ENCODE data around the gene DNAH17.

DNAH17 gene

GRCh38 chr17:78425429-78425828 is 151.8 kb downstream of the DNAH17 start:
- Histone ChIP-seq H3K27me3 (ENCODE audit: insufficient read depth, poor library complexity, severe bottlenecking) (no peaks in the 10 kb centered on the region), H3K4me3 (ENCODE audit: severe bottlenecking) (no peak overlapping the region), H3K9me3 (ENCODE audit: severe bottlenecking) (no peaks in the 10 kb centered on the region), H3K27ac (ENCODE audit: poor library complexity, severe bottlenecking) (no peak overlapping the region), H3K4me1 (ENCODE audit: insufficient read depth, poor library complexity, severe bottlenecking) (no peaks in the 10 kb centered on the region), H3K36me3 (ENCODE audit: low read depth) (peaks cover 52% of the 10 kb centered on the region)
- ATAC-seq (ENCODE audit: low read depth) (no peak), DNase-seq (ENCODE audit: low spot score) (peak; percentile 66)
- no peak for TF ChIP-seq CTCF (IDR thresholded peaks at IDR 0.05; ENCODE audit: poor library complexity, severe bottlenecking)

- no peak overlapping the region for H3K27ac ChIP-seq (ENCODE audit: poor library complexity, severe bottlenecking)
- H3K36me3 ChIP-seq (ENCODE audit: low read depth), result peaks cover 65% of the 10 kb centered on the region
Observed at GRCh38 chr17:78423961-78424675, 153.1 kb downstream of the DNAH17 start.

GRCh38 chr17:78422872-78423588 is 154.2 kb downstream of the DNAH17 start:
- ATAC-seq (ENCODE audit: low read depth) (no peak), DNase-seq (ENCODE audit: low spot score) (no peak)
- no peaks in the 10 kb centered on the region for H3K9me3 ChIP-seq (ENCODE audit: severe bottlenecking)
- no peak for TF ChIP-seq CTCF (IDR thresholded peaks at IDR 0.05; ENCODE audit: poor library complexity, severe bottlenecking)
- H3K4me3 ChIP-seq (ENCODE audit: severe bottlenecking), result no peak overlapping the region
- no peak overlapping the region for H3K27ac ChIP-seq (ENCODE audit: poor library complexity, severe bottlenecking)
- no peaks in the 10 kb centered on the region for H3K4me1 ChIP-seq (ENCODE audit: insufficient read depth, poor library complexity, severe bottlenecking)
- H3K27me3 ChIP-seq (ENCODE audit: insufficient read depth, poor library complexity, severe bottlenecking), result no peaks in the 10 kb centered on the region
- H3K36me3 ChIP-seq (ENCODE audit: low read depth), result peaks cover 75% of the 10 kb centered on the region

More at GRCh38 chr17:78423961-78424675, 153.1 kb downstream of the DNAH17 start:
- DNase-seq (ENCODE audit: low spot score) (no peak), ATAC-seq (ENCODE audit: low read depth) (no peak)
- H3K4me1 ChIP-seq (ENCODE audit: insufficient read depth, poor library complexity, severe bottlenecking), result no peaks in the 10 kb centered on the region
- H3K9me3 ChIP-seq (ENCODE audit: severe bottlenecking), result no peaks in the 10 kb centered on the region
- no peak for TF ChIP-seq CTCF (IDR thresholded peaks at IDR 0.05; ENCODE audit: poor library complexity, severe bottlenecking)
- no peak overlapping the region for H3K4me3 ChIP-seq (ENCODE audit: severe bottlenecking)
- H3K27me3 ChIP-seq (ENCODE audit: insufficient read depth, poor library complexity, severe bottlenecking), result no peaks in the 10 kb centered on the region

DNA sequence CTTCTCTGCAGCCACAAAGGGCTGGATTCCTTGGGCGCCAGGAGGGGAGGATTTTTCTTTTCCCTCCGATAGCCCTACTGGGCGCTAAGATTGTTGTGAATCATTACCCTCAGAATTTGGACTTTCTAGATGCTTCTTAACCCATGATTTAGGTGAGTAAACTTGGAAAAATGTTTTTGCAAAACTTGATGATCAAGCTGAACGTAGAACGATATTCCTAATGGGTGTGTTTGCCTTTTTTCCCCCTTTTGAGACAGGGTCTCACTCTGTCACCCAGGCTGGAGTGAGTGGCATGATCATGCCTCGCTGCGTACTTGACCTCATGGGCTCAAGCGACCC is 155.0 kb downstream of the DNAH17 start:
- no peak overlapping the region for H3K4me3 ChIP-seq (ENCODE audit: severe bottlenecking)
- H3K27ac ChIP-seq (ENCODE audit: poor library complexity, severe bottlenecking), result no peak overlapping the region
- DNase-seq (ENCODE audit: low spot score) (no peak), ATAC-seq (ENCODE audit: low read depth) (no peak)
- H3K36me3 ChIP-seq (ENCODE audit: low read depth), result peaks cover 77% of the 10 kb centered on the region
- no peaks in the 10 kb centered on the region for H3K9me3 ChIP-seq (ENCODE audit: severe bottlenecking)
- H3K4me1 ChIP-seq (ENCODE audit: insufficient read depth, poor library complexity, severe bottlenecking), result no peaks in the 10 kb centered on the region
- H3K27me3 ChIP-seq (ENCODE audit: insufficient read depth, poor library complexity, severe bottlenecking), result no peaks in the 10 kb centered on the region
- peak; percentile 77 for TF ChIP-seq CTCF (IDR thresholded peaks at IDR 0.05; ENCODE audit: poor library complexity, severe bottlenecking)

Measured in RWPE2 (cell line).